Activated B cell treated with CpG ODN at 0.5 μM for 24 hours (primary cell): ENCODE data around the gene AMN. TPM values are rescaled to one million over a fixed set of nuclear protein-coding genes. Genes with fewer than 3 reads are reported as not detected.

Experiments
- ATAC-seq: fragments of 200-7000 bp; cut with Tn5 transposase; one replicate; pipeline ENCODE4 v1.10.0; 2021; ENCODE audit warnings: low read depth, mild to moderate bottlenecking, moderate library complexity
- CTCF ChIA-PET: fragments of 350-600 bp; sonication (Branson Sonifier 250); formaldehyde crosslinking; loops from one replicate; lab custom pipeline; 2021; ENCODE audit warnings: antibody characterized with exemption; lab: Charles Lee
- POLR2A ChIA-PET: fragments of 350-600 bp; sonication (Branson Sonifier 250); formaldehyde crosslinking; loops from one replicate; lab custom pipeline; 2021; ENCODE audit warnings: antibody characterized with exemption; lab: Charles Lee
- DNase-seq: peaks from one replicate; pipeline ENCODE4 v3.0.0; 2022
- H3K27ac Mint-ChIP-seq: one replicate; pipeline ENCODE4 v1.8.0; 2020; ENCODE audit warnings: mixed read lengths
- H3K27me3 Mint-ChIP-seq: one replicate; pipeline ENCODE4 v1.8.0; 2021; ENCODE audit warnings: mixed read lengths
- H3K36me3 Mint-ChIP-seq: one replicate; pipeline ENCODE4 v1.8.0; 2021; ENCODE audit warnings: low read depth, mixed read lengths
- H3K4me1 Mint-ChIP-seq: one replicate; pipeline ENCODE4 v1.8.0; 2021; ENCODE audit warnings: mixed read lengths
- H3K4me3 Mint-ChIP-seq: one replicate; pipeline ENCODE4 v1.8.0; 2020; ENCODE audit warnings: mild to moderate bottlenecking, mixed read lengths
- H3K9me3 Mint-ChIP-seq: one replicate; pipeline ENCODE4 v1.8.0; 2020; ENCODE audit warnings: mixed read lengths
- CTCF ChIP-seq: fragments of 200-600 bp; IDR thresholded peaks from one replicate; pipeline ENCODE4 v1.8.0; 2022; ENCODE audit warnings: antibody characterized with exemption, mild to moderate bottlenecking
- intact Hi-C: fragments of 100-400 bp; cut with micrococcal nuclease; formaldehyde crosslinking; loops from one replicate; pipeline ENCODE4 v1.15.1; 2024
- total RNA-seq: library from RNA; stranded (reverse); gene quantifications from 2 replicates; pipeline ENCODE4 v1.2.3, GENCODE V29; 2022

AMN gene
- total RNA-seq, 1 donor from 2014 or later: 4.4 TPM

DNA sequence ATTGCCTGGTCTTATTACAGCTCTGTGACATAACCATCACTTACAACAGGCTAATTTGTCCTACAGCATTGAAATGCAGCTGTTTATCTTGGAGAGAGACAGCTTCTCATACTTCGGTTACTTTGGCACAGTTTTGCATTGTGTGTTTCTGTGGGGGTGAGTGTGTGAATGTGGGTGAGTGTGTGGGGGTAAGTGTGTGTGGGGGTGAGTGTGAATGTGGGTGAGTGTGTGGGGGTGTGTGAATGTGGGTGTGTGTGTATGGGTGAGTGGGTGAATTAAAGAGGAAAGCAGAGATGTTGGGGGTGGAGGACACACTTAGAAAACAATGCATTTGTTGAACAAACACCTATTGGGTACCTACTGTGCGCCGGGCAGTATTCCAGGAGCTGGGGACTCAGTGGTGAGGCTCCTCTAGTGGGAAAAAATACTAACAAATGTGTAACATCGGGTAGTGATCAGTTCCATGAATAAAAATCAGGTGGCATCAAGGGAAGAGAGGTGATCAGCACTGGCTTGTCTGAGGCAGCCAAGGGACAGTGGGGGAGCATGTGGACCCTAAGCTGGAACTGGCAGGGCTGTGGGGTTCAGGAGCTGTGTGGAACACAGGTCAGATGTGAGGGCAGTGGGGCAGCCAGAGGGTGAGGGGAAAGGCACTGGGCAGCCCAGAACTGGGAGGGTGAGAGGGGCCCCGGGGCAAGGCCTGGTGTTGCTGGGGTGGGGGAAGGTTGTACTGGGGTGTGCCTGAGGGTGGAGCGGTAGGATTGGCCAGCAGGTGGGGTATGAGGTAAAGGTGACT is 44.1 kb upstream of the AMN start:
- ATAC-seq: no peak
- Mint-ChIP-seq H3K9me3 (no peaks in the 10 kb centered on the region), H3K27ac (no peak overlapping the region), H3K27me3 (no peaks in the 10 kb centered on the region), H3K4me3 (no peak overlapping the region), H3K4me1 (no peaks in the 10 kb centered on the region), H3K36me3 (peaks cover 38% of the 10 kb centered on the region)
- TF ChIP-seq CTCF: no peak
- ChIA-PET POLR2A (interaction anchor here (0.6 kb wide), 2 partner anchors 23 to 100 kb away, joined by 4 to 9 read pairs; no protein-coding TSS in a partner anchor), CTCF (no interaction called here)
- DNase-seq: no peak
- intact Hi-C loops: no loop called here

DNA sequence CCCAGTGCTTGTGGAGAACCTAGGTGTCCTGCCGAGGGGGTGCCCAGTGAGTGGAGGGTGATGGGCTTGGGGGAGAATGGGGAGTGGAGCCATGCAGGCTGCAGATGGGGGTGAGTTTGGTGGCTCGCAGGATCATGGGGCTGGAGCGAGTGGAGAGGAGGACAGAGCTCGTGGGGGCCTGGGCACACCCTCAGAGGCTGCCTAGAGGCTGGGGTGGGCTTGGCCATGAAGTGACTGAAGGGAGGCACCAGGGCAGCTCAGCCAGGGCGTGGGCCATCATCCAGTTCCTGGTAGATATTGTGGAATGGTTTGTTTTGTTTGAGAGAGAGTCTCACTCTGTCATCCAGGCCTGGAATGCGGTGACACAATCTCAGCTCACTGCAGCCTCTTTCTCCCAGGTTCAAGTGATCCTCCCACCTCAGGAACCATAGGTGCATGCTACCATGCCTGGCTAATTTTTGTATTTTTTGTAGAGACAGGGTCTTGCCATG is 43.4 kb upstream of the AMN start:
- ChIA-PET CTCF (no interaction called here), POLR2A (interaction anchor here (0.6 kb wide), 1 partner anchor 100 kb away, joined by 4 read pairs; no protein-coding TSS in a partner anchor)
- ATAC-seq (no peak), DNase-seq (no peak)
- Mint-ChIP-seq H3K27me3 (no peaks in the 10 kb centered on the region), H3K4me1 (no peaks in the 10 kb centered on the region), H3K9me3 (no peaks in the 10 kb centered on the region), H3K27ac (no peak overlapping the region), H3K4me3 (no peak overlapping the region), H3K36me3 (peaks cover 40% of the 10 kb centered on the region)
- intact Hi-C loops: no loop called here
- no peak for TF ChIP-seq CTCF

GRCh38 chr14:102882226-102882906 is 40.1 kb upstream of the AMN start:
- H3K9me3 Mint-ChIP-seq: no peaks in the 10 kb centered on the region

DNA sequence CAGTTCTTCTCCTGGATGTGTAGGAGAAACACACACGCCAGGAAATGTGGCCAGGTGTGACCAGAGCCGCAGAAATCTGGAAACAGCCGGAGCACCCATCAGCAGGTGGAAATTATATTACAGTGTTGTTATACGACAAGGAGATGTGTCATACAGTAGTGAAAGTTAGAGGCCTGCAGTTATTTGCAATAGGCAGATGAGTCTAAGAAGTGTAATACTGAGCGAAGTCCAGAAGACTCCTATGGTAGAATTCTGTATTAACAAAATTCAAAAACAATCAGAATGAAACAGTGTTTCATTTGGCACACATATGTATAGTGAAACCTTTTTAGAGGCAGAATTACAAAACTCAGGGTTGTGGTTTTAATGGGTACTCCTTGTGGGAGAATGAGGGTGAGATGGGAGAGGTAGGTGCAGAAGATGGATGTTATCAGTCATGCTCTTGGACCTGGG is 39.3 kb upstream of the AMN start:
- no peak for ATAC-seq
- ChIA-PET POLR2A (no interaction called here), CTCF (no interaction called here)
- Mint-ChIP-seq H3K27me3 (no peaks in the 10 kb centered on the region), H3K4me1 (no peaks in the 10 kb centered on the region), H3K4me3 (no peak overlapping the region), H3K36me3 (peaks cover 74% of the 10 kb centered on the region), H3K27ac (no peak overlapping the region), H3K9me3 (no peaks in the 10 kb centered on the region)
- TF ChIP-seq CTCF: no peak
- intact Hi-C loops: no loop called here
- DNase-seq: no peak

More at GRCh38 chr14:102882226-102882906, 40.1 kb upstream of the AMN start:
- Mint-ChIP-seq H3K27ac (no peak overlapping the region), H3K4me3 (no peak overlapping the region), H3K36me3 (peaks cover 68% of the 10 kb centered on the region), H3K27me3 (no peaks in the 10 kb centered on the region), H3K4me1 (no peaks in the 10 kb centered on the region)
- intact Hi-C loops: no loop called here
- DNase-seq: no peak
- ChIA-PET POLR2A (no interaction called here), CTCF (interaction anchor here (1.4 kb wide), 1 partner anchor 189 kb away, joined by 3 read pairs; no protein-coding TSS in a partner anchor)
- no peak for TF ChIP-seq CTCF
- no peak for ATAC-seq

DNA sequence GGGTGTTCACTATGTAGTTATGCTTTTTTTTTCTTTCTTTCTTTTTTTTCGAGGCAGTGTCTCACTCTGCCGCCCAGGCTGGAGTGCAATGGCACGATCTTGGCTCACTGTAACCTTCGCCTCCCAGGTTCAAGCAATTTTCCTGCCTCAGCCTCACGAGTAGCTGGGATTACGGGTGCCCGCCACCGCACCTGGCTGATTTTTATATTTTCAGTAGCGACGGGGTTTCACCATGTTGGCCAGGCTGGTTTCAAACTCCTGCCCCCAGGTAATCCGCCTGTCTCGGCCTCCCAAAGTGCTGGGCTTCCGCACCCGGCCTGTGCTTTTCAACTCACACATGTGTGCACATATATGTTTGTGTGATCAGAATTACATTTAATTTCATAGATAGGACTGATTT is 38.9 kb upstream of the AMN start:
- no peak for ATAC-seq
- CTCF ChIA-PET: no interaction called here
- no peak for TF ChIP-seq CTCF
- H3K9me3 Mint-ChIP-seq: no peaks in the 10 kb centered on the region
- intact Hi-C loops: no loop called here
- DNase-seq: no peak
- no peaks in the 10 kb centered on the region for H3K4me1 Mint-ChIP-seq
- POLR2A ChIA-PET: no interaction called here
- peaks cover 79% of the 10 kb centered on the region for H3K36me3 Mint-ChIP-seq
- H3K4me3 Mint-ChIP-seq: no peak overlapping the region
- no peak overlapping the region for H3K27ac Mint-ChIP-seq
- no peaks in the 10 kb centered on the region for H3K27me3 Mint-ChIP-seq
